Stomach smooth muscle (tissue), 2 donors: ENCODE results near the gene SNRNP25.

Experiments
- H3K27ac ChIP-seq: one replicate; pipeline ENCODE4 v1.7.0; 2013; ENCODE audit warnings: mild to moderate bottlenecking, low read length, inconsistent platforms
- H3K27me3 ChIP-seq, 2 donors: one replicate each; pipeline ENCODE4 v1.7.0; 2013; ENCODE audit warnings: low read length in 2 of 2; ENCODE audit not compliant: insufficient read depth in 2 of 2, control insufficient read depth in 1 of 2
- H3K36me3 ChIP-seq, 2 donors: one replicate each; pipeline ENCODE4 v1.7.0; 2013; ENCODE audit warnings: low read length in 2 of 2; ENCODE audit not compliant: control insufficient read depth in 2 of 2, insufficient read depth in 2 of 2
- H3K4me1 ChIP-seq: one replicate; pipeline ENCODE4 v1.7.0; 2013; ENCODE audit warnings: low read length; ENCODE audit not compliant: control insufficient read depth, insufficient read depth
- H3K4me3 ChIP-seq, 2 donors: one replicate each; pipeline ENCODE4 v1.7.0; 2013; ENCODE audit warnings: low read length in 2 of 2
- H3K9ac ChIP-seq, 2 donors: one replicate each; pipeline ENCODE4 v1.7.0; 2013; ENCODE audit warnings: low read length in 2 of 2, mild to moderate bottlenecking in 1 of 2
- H3K9me3 ChIP-seq, 2 donors: one replicate each; pipeline ENCODE4 v1.7.0; 2013; ENCODE audit warnings: low read length in 2 of 2; ENCODE audit not compliant: control insufficient read depth in 2 of 2
- donor health status: healthy.
- donor health status: Pancreatic carcinoma.

The SNRNP25 gene

DNA sequence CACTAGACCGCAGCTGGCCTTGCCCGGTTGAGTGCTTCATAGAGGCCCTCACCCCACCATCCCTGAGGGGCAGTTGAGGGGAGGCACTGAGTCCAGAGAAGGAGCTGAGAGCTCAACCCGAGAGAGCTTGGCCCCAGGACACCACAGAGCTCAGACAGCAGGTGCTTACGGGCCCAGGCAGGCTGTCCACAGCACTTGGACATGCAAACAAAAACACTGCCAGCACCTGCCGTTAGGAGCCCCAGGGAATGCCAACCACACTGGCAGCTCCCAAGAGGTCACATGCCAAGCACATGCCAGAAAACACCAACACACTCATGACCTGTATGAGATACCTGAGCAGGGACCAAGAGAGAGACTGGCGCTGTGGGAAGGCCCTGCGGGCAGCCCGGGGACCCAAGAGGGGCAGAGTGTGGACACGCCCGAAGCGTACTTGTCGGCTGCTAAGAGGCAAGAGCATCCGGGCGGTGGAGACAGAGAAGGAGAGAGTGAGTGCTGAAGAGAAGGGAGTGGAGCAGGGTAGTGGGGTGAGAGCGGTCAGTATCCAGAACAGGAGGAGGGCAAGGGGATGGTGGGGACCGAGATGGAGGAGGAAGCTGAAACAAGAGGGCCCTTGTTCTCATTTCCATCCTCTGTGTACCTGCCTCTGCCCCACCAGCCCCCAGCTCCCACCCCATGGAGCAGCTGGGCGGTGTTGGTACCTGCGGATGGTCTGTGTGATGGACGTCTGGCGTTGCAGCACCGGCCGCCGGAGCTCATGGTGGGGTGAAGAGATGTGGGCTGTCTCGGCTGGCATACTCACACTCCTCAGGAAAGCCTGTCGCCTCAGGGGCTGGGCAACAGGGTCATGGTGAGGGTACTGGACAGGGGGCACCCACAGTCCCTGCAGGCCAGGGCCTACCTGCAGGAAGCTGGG, 10.6 kb downstream of the SNRNP25 start:
- Histone ChIP-seq H3K4me1 (peaks cover 31% of the 10 kb centered on the region), H3K27me3 (no peaks in the 10 kb centered on the region), H3K9ac (no peak overlapping the region), H3K9me3 (no peaks in the 10 kb centered on the region), H3K4me3 (no peak overlapping the region), H3K27ac (no peak overlapping the region), H3K36me3 (peaks cover 21 to 40% of the 10 kb centered on the region in 2 donors)

DNA sequence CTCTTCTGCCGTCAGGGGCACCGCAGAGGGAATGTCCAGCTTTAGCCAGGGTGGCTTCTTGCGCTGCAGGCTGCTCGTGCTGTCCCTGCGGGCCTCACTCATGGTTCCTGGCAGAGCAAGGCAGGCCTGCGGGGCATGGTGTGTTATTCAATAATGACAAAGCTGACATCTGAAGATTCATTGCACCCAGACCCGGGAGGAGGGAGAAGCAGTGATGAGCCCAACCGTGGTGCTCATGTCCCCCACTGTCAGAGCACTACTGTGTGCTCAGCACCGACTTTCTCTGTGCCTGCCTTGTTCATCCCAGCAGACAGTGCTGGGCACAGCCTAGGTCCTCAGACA, 11.3 kb downstream of the SNRNP25 start:
- Histone ChIP-seq H3K36me3 (peaks cover 20 to 34% of the 10 kb centered on the region in 2 donors), H3K27me3 (no peaks in the 10 kb centered on the region), H3K4me3 (no peak overlapping the region), H3K27ac (no peak overlapping the region), H3K9ac (no peak overlapping the region), H3K9me3 (no peaks in the 10 kb centered on the region), H3K4me1 (peaks cover 37% of the 10 kb centered on the region)

DNA sequence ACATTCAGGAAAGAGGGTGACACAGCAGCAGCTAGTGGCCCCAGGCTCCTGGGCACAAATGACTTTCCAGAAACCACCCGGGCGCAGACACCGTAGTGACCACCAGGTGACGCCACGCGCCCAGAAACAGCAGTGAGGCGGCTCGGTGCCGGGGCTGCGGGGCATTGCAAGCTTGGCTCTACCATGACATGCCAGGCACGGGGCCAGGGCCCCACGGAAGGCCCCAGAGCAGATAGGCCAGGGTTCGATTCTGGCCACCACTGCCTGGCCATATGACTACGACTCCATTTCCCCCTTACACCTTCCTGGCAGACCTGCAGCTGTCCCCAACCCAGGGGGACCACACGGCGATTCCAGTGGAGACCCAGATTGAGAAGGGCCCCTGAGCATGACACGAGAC, 12.1 kb downstream of the SNRNP25 start:
- H3K4me1 ChIP-seq, result peaks cover 45% of the 10 kb centered on the region
- peak overlapping the region in 1 of 2 donors; percentile 8 for H3K4me3 ChIP-seq
- H3K27me3 ChIP-seq, result no peaks in the 10 kb centered on the region
- H3K36me3 ChIP-seq, result peaks cover 12 to 26% of the 10 kb centered on the region in 2 donors
- H3K9ac ChIP-seq, result peak overlapping the region in 1 of 2 donors; percentile 47
- no peak overlapping the region for H3K27ac ChIP-seq
- H3K9me3 ChIP-seq, result no peaks in the 10 kb centered on the region

DNA sequence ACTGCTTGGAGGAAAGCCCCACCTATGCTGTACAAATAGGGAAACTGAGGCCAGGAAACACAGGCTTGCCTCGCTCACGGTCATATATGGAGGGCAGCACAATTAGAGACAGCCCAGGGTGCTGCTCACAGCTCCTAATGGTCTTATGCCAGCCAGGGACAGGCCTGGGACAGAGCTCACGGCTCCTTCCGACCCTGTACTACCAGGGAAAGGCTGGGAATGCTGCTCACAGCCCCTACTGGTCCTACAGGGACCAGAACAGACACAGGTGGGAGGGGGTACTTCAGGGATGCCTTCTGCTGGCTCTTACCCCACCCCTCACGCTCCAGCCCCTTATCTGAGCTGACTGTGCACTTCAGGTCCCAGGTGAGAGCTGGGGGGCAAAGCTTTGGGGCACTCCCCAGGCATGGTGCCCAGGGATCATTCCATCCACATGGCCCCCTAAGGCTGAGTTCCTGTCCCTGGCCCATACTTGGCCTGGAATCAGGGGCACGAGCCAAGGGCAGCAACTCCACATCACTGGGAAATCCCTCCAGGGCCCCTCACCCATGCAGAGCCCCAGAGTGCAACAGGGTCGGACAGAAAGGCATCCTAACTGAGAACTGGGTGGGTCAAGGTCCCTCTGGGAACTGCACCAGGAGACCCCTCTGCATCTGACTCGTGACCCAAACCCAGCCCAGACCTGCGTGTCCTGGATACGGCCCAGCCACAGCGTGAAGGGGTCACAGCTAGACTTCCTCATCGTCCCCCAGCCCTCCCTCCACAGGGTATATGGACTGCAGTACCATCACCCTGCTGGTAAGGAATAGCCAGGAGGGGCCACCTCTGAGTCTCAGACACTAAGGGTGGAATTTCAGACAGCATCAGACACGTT, 12.9 kb downstream of the SNRNP25 start:
- no peak overlapping the region for H3K27ac ChIP-seq

DNA sequence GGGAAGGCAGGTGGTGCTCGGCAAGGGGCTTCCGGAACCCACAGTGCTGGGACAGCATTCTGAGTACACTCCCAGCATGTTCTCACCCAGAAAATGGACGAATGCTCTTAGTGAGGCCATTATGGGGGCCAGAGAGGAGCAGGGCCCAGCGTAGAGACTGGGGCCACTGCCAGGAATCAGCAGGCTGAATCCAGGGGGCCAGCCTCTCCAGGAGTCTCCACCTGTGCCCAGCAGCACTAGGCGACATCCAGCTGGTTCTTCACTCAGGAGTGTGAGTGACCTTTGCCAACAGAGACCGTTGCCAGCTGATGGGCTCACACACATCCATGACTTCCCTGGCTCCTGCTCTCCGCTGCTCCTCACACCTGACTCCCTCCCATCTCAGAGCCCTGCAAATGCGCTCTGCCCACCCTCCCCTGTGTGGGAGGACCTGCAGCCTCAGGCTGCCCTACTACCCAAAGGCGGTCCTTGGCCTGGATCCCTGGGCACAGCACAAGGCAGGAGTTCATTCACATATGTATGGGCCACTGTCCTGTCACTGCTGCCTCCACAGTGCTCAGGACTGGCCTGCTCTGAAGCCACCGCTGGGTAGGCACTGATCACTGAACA, 13.7 kb downstream of the SNRNP25 start:
- Histone ChIP-seq H3K27me3 (no peaks in the 10 kb centered on the region), H3K4me1 (peaks cover 56% of the 10 kb centered on the region), H3K27ac (no peak overlapping the region), H3K36me3 (peaks cover 7 to 17% of the 10 kb centered on the region in 2 donors), H3K9me3 (no peaks in the 10 kb centered on the region), H3K9ac (no peak overlapping the region), H3K4me3 (no peak overlapping the region)

More for the DNA sequence above, 12.9 kb downstream of the SNRNP25 start:
- peaks cover 10 to 21% of the 10 kb centered on the region in 2 donors for H3K36me3 ChIP-seq
- no peaks in the 10 kb centered on the region for H3K27me3 ChIP-seq
- no peak overlapping the region for H3K9ac ChIP-seq
- H3K9me3 ChIP-seq, result no peaks in the 10 kb centered on the region
- no peak overlapping the region for H3K4me3 ChIP-seq
- peaks cover 53% of the 10 kb centered on the region for H3K4me1 ChIP-seq

DNA sequence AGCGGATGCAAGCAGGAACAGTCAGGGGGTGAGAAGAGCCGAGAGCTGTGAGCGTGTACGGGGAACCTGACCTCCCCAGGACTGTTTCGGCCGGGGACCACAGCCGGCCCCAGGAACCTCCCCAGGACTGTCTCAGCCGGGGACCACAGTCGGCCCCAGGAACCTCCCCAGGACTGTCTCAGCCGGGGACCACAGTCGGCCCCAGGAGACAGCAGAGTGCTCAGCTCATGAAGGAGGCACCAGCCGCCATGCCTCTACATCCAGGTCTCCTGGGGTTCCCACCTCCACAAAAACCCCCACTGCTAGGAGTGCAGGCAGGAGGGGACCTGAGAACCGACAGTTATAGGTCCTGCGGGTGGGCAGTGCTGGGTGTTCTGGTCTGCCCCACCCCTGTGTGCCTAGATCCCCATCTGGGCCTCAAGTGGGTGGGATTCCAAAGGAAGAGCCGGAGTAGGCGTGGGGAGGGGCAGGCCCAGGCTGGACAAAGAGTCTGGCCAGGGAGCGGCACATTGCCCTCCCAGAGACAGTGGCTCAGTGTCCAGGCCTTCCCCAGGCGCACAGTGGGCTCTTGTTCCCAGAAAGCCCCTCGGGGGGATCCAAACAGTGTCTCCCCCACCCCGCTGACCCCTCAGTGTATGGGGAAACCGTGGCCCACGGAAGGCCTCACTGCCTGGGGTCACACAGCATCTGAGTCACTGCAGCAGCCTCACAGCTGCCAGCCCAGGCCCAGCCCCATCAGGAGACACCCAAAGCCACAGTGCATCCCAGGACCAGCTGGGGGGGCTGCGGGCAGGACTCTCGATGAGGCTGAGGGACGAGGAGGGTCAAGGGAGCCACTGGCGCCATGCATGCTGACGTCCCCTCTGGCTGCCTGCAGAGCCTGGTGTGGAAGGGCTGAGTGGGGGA, 14.5 kb downstream of the SNRNP25 start:
- peaks cover 62% of the 10 kb centered on the region for H3K4me1 ChIP-seq
- H3K27me3 ChIP-seq, result no peaks in the 10 kb centered on the region
- no peak overlapping the region for H3K4me3 ChIP-seq
- no peaks in the 10 kb centered on the region for H3K9me3 ChIP-seq
- no peak overlapping the region for H3K9ac ChIP-seq
- H3K27ac ChIP-seq, result no peak overlapping the region
- H3K36me3 ChIP-seq, result peaks cover 7 to 12% of the 10 kb centered on the region in 2 donors

DNA sequence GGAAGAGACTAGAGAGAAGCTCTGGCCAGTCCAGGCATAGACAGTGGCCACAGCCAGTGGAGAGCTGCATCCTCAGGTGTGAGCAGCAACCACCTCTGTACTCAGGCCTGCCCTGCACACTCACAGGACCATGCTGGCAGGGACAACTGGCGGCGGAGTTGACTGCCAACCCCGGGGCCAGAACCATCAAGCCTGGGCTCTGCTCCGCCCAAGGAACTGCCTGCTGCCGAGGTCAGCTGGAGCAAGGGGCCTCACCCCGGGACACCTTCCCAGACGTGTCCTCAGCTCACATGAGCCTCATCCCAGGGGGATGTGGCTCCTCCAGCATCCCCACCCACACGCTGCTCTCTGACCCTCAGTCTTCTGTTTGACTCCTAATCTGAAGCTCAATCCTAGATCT, 15.6 kb downstream of the SNRNP25 start:
- peaks cover 72% of the 10 kb centered on the region for H3K4me1 ChIP-seq
- no peaks in the 10 kb centered on the region for H3K9me3 ChIP-seq
- H3K9ac ChIP-seq, result no peak overlapping the region
- H3K36me3 ChIP-seq, result peaks cover 3 to 4% of the 10 kb centered on the region in 2 donors
- H3K4me3 ChIP-seq, result no peak overlapping the region
- no peak overlapping the region for H3K27ac ChIP-seq
- no peaks in the 10 kb centered on the region for H3K27me3 ChIP-seq

DNA sequence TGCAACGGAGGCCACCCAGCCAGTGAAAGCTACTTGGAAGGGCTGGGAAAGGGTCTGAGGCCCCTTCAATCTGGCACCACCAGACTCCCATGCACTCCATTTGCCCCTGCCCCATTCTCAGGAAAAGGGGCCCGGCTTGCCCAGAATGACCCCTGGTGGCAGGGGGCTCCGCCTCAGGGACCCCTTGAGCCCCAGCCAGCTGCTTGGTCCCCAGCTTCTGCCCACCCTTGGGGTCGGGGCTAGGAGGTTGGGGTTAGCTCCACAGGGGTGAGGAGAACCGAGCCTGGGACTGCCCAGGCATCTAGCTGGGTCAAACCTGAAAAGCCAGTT, 17.5 kb downstream of the SNRNP25 start:
- H3K9ac ChIP-seq, result peak overlapping the region; percentile 56 to 74
- H3K27me3 ChIP-seq, result no peaks in the 10 kb centered on the region
- H3K9me3 ChIP-seq, result no peaks in the 10 kb centered on the region
- peak overlapping the region; percentile 69 for H3K27ac ChIP-seq
- H3K4me3 ChIP-seq, result peak overlapping the region; percentile 50 to 82
- H3K36me3 ChIP-seq, result no peaks in the 10 kb centered on the region
- H3K4me1 ChIP-seq, result peaks cover 78% of the 10 kb centered on the region

DNA sequence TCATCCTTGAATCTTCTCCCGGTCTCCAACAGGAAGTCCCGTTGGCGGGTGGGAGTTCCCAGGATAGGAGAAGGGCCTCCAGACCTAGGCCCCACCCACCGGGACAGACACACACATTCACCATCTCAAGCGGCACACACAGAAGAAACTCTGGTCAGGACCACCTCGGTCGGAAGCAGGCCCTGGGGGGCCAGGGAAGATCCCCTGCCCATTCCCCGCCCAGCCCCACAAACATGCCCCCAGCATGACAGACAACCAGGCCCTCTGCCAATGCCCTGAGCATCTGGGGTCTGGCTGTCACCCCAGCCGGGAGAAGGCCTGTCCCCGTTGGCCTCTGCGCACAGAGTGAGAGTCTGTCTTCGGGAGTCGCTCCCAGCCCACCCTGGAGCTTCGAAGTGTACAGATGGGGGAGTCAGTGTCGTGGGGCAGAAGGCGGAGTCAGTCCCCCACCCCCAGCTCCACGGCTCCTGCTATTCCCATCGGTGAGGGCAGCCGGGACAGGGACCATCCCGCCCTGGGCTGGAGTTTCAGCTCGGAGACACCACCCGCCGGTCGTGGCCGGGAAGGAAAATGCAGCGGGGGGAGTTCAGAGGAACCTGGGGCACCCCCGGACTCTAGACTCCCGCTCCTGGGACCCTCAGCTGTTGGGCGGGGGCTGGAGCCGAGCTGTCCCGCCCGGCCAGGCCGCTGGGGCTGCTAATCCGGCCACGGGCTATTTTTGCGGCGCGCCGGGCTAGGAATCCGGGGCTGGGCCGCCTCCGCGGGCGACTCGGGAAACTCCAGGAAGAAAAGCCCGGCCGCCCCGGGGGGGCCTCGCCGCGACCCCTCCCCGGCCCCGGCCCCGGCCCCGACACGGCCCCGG, 18.1 kb downstream of the SNRNP25 start:
- Histone ChIP-seq H3K4me1 (peaks cover 78% of the 10 kb centered on the region), H3K9ac (peak overlapping the region; percentile 56 to 74), H3K36me3 (no peaks in the 10 kb centered on the region), H3K27me3 (no peaks in the 10 kb centered on the region), H3K9me3 (no peaks in the 10 kb centered on the region), H3K4me3 (peak overlapping the region; percentile 50 to 82), H3K27ac (peak overlapping the region; percentile 69)
